Esophagus mucosa (tissue), 1 donor: ENCODE data around the gene CARD10. TPM values are rescaled to one million over a fixed set of nuclear protein-coding genes. Genes with fewer than 3 reads are reported as not detected.
"Not testable (repeated sequence)": the region's sequence is repeated elsewhere in the genome, so short reads cannot be mapped to it uniquely, and the experiment has no call there.

Experiments used
- ATAC-seq: fragments of 200-7000 bp; cut with Tn5 transposase; one replicate; pipeline ENCODE4 v1.9.1; 2020
- total RNA-seq: library from RNA; stranded (reverse); gene quantifications from one replicate; pipeline ENCODE4 v1.2.4, GENCODE V29; 2023
- donor health status: DM: yes; HTN: yes; CAD: no.

CARD10 gene
- total RNA-seq, 1 donor from 2014 or later, result 10.5 TPM

GRCh38 chr22:37556710-37557109, 37.5 kb upstream of the CARD10 start:
- no peak for ATAC-seq

- no peak for ATAC-seq
Measured at GRCh38 chr22:37555029-37555428, 35.8 kb upstream of the CARD10 start.

- no peak for ATAC-seq
Measured at GRCh38 chr22:37553725-37554124, 34.5 kb upstream of the CARD10 start.

GRCh38 chr22:37552524-37553163, 33.4 kb upstream of the CARD10 start:
- ATAC-seq, result peak; percentile 23

GRCh38 chr22:37551981-37552380, 32.8 kb upstream of the CARD10 start:
- ATAC-seq, result no peak

- ATAC-seq, result not testable (repeated sequence)
Measured at GRCh38 chr22:37550921-37551320, 31.7 kb upstream of the CARD10 start.

GRCh38 chr22:37549704-37550059, 30.5 kb upstream of the CARD10 start:
- no peak for ATAC-seq

GRCh38 chr22:37547251-37547741, 28.1 kb upstream of the CARD10 start:
- no peak for ATAC-seq

GRCh38 chr22:37546437-37547250, 27.4 kb upstream of the CARD10 start:
- ATAC-seq, result peak; percentile 38

GRCh38 chr22:37545703-37546436, 26.7 kb upstream of the CARD10 start:
- peak; percentile 53 for ATAC-seq

GRCh38 chr22:37544955-37545702, 25.9 kb upstream of the CARD10 start:
- peak; percentile 55 for ATAC-seq

- no peak for ATAC-seq
Measured at GRCh38 chr22:37542959-37543358, 23.7 kb upstream of the CARD10 start.

- ATAC-seq, result not testable (repeated sequence)
Measured at GRCh38 chr22:37542416-37542815, 23.2 kb upstream of the CARD10 start.

- ATAC-seq, result not testable (repeated sequence)
Measured at GRCh38 chr22:37539790-37540189, 20.6 kb upstream of the CARD10 start.

GRCh38 chr22:37538590-37539357, 19.6 kb upstream of the CARD10 start:
- ATAC-seq, result peak; percentile 87

GRCh38 chr22:37535159-37535558, 15.9 kb upstream of the CARD10 start:
- no peak for ATAC-seq

GRCh38 chr22:37534445-37534844, 15.2 kb upstream of the CARD10 start:
- no peak for ATAC-seq

GRCh38 chr22:37533995-37534394, 14.8 kb upstream of the CARD10 start:
- ATAC-seq, result no peak

- no peak for ATAC-seq
Measured at GRCh38 chr22:37529652-37530345, 10.6 kb upstream of the CARD10 start.

GRCh38 chr22:37527952-37528351, 8.7 kb upstream of the CARD10 start:
- not testable (repeated sequence) for ATAC-seq
